Mesendoderm (in vitro differentiated cells): ENCODE measurements around the gene GOLGA6A.
"Not testable (repeated sequence)": the region's sequence is repeated elsewhere in the genome, so short reads cannot be mapped to it uniquely, and the experiment has no call there.

ENCODE experiments used
- DNase-seq: peaks from one replicate; pipeline ENCODE4 v3.0.0; 2013
- H2AK5ac ChIP-seq: 2 replicates; pipeline ENCODE4 v1.6.1; 2013; ENCODE audit warnings: low read length, inconsistent platforms
- H2BK120ac ChIP-seq: 2 replicates; pipeline ENCODE4 v1.6.1; 2013; ENCODE audit warnings: low read depth, mild to moderate bottlenecking, low read length, moderate library complexity, mixed read lengths
- H2BK15ac ChIP-seq: replicated peaks from 2 replicates; pipeline ENCODE4 v1.6.1; 2013; ENCODE audit warnings: low read depth, mild to moderate bottlenecking, moderate library complexity
- H2BK5ac ChIP-seq: 2 replicates; pipeline ENCODE4 v1.6.1; 2013; ENCODE audit warnings: low read length, inconsistent platforms
- H3K18ac ChIP-seq: 2 replicates; pipeline ENCODE4 v1.6.1; 2013; ENCODE audit warnings: mild to moderate bottlenecking, low read length, mixed read lengths
- H3K23ac ChIP-seq: one replicate; pipeline ENCODE4 v1.6.1; 2013; ENCODE audit warnings: low read length
- H3K27ac ChIP-seq: 2 replicates; pipeline ENCODE4 v1.5.1; 2013; ENCODE audit warnings: low read depth, mild to moderate bottlenecking, inconsistent platforms, low read length, moderate library complexity
- H3K27me3 ChIP-seq: 2 replicates; pipeline ENCODE4 v1.6.1; 2013; ENCODE audit warnings: low read length, control low read depth, mild to moderate bottlenecking, inconsistent platforms; ENCODE audit not compliant: insufficient read depth, poor library complexity
- H3K36me3 ChIP-seq: 2 replicates; pipeline ENCODE4 v1.6.1; 2013; ENCODE audit warnings: low read length, inconsistent platforms; ENCODE audit not compliant: control insufficient read depth, insufficient read depth
- H3K4ac ChIP-seq: one replicate; pipeline ENCODE4 v1.6.1; 2013; ENCODE audit warnings: low read depth, mild to moderate bottlenecking, low read length, moderate library complexity
- H3K4me1 ChIP-seq: 2 replicates; pipeline ENCODE4 v1.6.1; 2013; ENCODE audit warnings: low read depth, low read length, inconsistent platforms; ENCODE audit not compliant: control insufficient read depth
- H3K4me2 ChIP-seq: 2 replicates; pipeline ENCODE4 v1.6.1; 2013; ENCODE audit warnings: low read length
- H3K4me3 ChIP-seq: 2 replicates; pipeline ENCODE4 v1.5.1; 2013; ENCODE audit warnings: mild to moderate bottlenecking, low read length
- H3K56ac ChIP-seq: one replicate; pipeline ENCODE4 v1.6.1; 2013; ENCODE audit warnings: low read length
- H3K79me1 ChIP-seq: 2 replicates; pipeline ENCODE4 v1.6.1; 2013; ENCODE audit warnings: low read length, inconsistent platforms
- H3K79me2 ChIP-seq: 2 replicates; pipeline ENCODE4 v1.6.1; 2013; ENCODE audit warnings: mild to moderate bottlenecking, low read length; ENCODE audit not compliant: control insufficient read depth, insufficient read depth
- H3K9ac ChIP-seq: 2 replicates; pipeline ENCODE4 v1.6.1; 2013; ENCODE audit warnings: low read length, inconsistent platforms
- H4K5ac ChIP-seq: one replicate; pipeline ENCODE4 v1.6.1; 2013; ENCODE audit warnings: low read length
- H4K8ac ChIP-seq: one replicate; pipeline ENCODE4 v1.6.1; 2013; ENCODE audit warnings: low read depth, mild to moderate bottlenecking, control low read depth, low read length, moderate library complexity
- WGBS: extraction: QIAGEN DNeasy Blood & Tissue Kit; methylation state at CpG from one replicate; pipeline ENCODE4 v1.1.7; 2013; ENCODE audit warnings: low lambda C conversion rate, missing lambda C conversion rate; ENCODE audit not compliant: insufficient coverage; ENCODE audit errors: extremely low coverage; 5-methylcytosine and 5-hydroxymethylcytosine counted together

GOLGA6A gene

DNA sequence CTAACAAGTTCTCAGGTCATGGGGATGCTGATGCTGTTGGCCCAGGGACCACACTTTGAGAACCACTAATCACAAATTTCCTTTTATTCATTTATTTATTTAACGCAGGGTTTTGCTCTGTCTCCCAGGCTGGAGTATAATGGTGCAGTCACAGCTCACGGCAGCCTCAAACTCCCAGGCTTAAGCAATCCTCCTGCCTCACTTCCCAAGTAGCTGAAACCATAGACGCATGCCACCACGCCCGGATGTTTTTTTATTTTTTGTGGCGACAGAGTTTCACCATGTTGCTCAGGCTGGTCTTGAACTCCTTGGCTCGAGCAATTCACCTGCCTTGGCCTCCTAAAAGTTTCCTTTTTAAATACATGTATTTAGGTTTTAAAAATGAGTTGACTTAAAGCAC, 27.4 kb upstream of the GOLGA6A start:
- Histone ChIP-seq H3K4me1 (no peaks in the 10 kb centered on the region), H3K4me3 (no peak overlapping the region), H4K5ac (no peak overlapping the region), H3K4ac (no peak overlapping the region), H4K8ac (no peak overlapping the region), H2AK5ac (no peak overlapping the region), H3K18ac (no peak overlapping the region), H3K79me2 (no peaks in the 10 kb centered on the region), H2BK120ac (no peak overlapping the region), H3K4me2 (no peak overlapping the region), H2BK5ac (no peak overlapping the region), H3K79me1 (no peaks in the 10 kb centered on the region), H3K56ac (no peak overlapping the region), H3K9ac (no peak overlapping the region), H3K27me3 (no peaks in the 10 kb centered on the region), H3K27ac (no peak overlapping the region), H3K23ac (no peak overlapping the region), H3K36me3 (no peaks in the 10 kb centered on the region), H2BK15ac (no peak overlapping the region)
- no peak for DNase-seq
- no CpG with 5 or more reads among the region's 7 CpGs for WGBS

DNA sequence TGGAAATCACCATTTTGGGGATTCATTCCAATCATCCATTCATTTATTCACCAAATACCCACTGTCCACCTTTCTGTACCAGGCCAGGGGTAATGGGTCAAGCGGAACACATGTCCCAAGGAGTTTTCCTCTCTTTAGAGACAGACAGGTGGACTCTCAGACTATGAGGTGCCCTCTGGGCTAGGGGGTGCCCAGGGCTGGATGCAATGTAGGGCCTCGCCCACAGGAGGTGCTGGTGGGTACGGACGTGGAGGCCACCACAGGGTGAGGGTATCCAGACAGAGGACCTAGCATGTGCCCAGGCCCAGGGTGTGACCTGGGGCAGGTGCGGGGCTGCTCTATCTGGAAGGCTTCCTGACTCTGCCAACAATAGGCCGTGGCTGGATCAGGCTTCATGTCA, 26.3 kb upstream of the GOLGA6A start:
- H2BK120ac ChIP-seq, H2BK5ac ChIP-seq, H3K4me1 ChIP-seq, DNase-seq, H3K27ac ChIP-seq, H3K56ac ChIP-seq, H2AK5ac ChIP-seq, H4K5ac ChIP-seq, H4K8ac ChIP-seq, H3K9ac ChIP-seq, H3K79me2 ChIP-seq, H3K36me3 ChIP-seq, H3K4me2 ChIP-seq, H3K27me3 ChIP-seq, H3K18ac ChIP-seq, H2BK15ac ChIP-seq, H3K79me1 ChIP-seq, H3K23ac ChIP-seq, H3K4me3 ChIP-seq, H3K4ac ChIP-seq: not testable (repeated sequence)
- WGBS = no CpG with 5 or more reads among the region's 6 CpGs

DNA sequence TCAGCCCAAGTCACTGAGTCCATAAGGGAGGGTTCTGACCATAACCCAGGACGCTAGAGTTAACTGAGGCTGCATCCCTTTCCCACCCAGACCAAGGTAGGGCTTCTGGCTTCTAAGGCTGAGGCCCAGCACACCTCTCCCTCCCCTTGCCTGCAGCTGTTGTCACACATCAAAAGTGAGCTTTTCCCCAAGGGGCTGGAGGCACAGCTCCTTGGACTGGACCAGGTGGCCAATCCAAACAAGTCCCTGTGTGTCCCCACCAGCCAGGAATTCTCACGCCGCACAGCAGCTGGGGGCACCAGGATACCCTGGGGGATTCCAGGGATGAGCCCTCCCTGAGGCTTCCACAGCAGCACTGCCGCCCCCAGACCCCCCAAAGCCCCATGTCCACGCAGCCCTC, 25.8 kb upstream of the GOLGA6A start:
- Histone ChIP-seq H3K23ac (no peak overlapping the region), H3K9ac (no peak overlapping the region), H3K4me1 (no peaks in the 10 kb centered on the region), H3K4me3 (no peak overlapping the region), H4K5ac (no peak overlapping the region), H3K79me1 (no peaks in the 10 kb centered on the region), H2AK5ac (no peak overlapping the region), H3K27me3 (no peaks in the 10 kb centered on the region), H3K4me2 (no peak overlapping the region), H4K8ac (no peak overlapping the region), H2BK5ac (no peak overlapping the region), H3K36me3 (no peaks in the 10 kb centered on the region), H3K79me2 (no peaks in the 10 kb centered on the region), H2BK120ac (no peak overlapping the region), H3K4ac (no peak overlapping the region), H3K56ac (no peak overlapping the region), H3K27ac (no peak overlapping the region), H2BK15ac (no peak overlapping the region), H3K18ac (no peak overlapping the region)
- no CpG with 5 or more reads among the region's 5 CpGs for WGBS
- no peak for DNase-seq

DNA sequence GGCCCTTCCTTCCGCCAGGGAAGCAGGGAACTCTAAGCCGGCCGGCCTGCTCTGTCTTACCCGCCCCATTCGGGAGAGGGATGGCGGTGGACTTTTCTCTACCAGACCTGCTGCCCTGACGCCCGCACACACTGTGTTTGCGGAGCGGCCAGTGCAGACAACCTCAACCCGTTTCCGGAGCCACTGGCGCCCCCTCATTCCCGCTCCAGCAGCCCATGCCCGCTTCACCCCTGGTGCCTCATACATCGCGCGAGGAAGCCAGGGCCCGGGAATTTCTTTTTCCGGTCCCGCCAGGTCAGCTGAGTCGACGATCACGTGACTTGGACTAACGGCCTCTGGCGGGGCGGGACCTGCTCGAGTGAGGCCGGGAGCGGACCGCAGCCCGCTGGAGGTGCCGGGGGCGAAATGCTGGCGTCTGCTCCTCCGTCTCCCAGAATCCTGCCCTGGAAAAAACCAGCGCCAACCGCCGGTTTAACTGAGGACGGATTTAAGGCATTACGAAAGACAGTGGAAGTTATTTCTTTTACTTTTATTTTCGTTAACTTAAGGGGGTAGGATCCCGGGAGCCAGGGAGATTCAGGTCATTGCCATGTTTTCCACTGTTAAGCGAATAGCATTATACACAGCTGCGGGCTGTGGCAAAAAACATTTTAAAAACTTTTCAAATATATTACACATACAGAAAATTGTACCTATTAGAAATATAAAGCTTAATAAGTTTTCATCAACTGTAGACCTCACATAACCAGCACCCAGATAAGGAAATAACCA, 17.8 kb upstream of the GOLGA6A start:
- Histone ChIP-seq H3K4ac (peak overlapping the region; percentile 87), H3K56ac (peak overlapping the region; percentile 79), H3K9ac (peak overlapping the region; percentile 53)
- H3K79me1 ChIP-seq, H3K79me2 ChIP-seq, H3K4me2 ChIP-seq, H3K36me3 ChIP-seq, H3K4me1 ChIP-seq, H2BK120ac ChIP-seq, H4K5ac ChIP-seq, H2BK15ac ChIP-seq, H2AK5ac ChIP-seq, H3K18ac ChIP-seq, H3K23ac ChIP-seq, H3K27me3 ChIP-seq, H3K4me3 ChIP-seq, H2BK5ac ChIP-seq, H4K8ac ChIP-seq, H3K27ac ChIP-seq: not testable (repeated sequence)
- peak; percentile 95 for DNase-seq
- WGBS = no CpG with 5 or more reads among the region's 45 CpGs

DNA sequence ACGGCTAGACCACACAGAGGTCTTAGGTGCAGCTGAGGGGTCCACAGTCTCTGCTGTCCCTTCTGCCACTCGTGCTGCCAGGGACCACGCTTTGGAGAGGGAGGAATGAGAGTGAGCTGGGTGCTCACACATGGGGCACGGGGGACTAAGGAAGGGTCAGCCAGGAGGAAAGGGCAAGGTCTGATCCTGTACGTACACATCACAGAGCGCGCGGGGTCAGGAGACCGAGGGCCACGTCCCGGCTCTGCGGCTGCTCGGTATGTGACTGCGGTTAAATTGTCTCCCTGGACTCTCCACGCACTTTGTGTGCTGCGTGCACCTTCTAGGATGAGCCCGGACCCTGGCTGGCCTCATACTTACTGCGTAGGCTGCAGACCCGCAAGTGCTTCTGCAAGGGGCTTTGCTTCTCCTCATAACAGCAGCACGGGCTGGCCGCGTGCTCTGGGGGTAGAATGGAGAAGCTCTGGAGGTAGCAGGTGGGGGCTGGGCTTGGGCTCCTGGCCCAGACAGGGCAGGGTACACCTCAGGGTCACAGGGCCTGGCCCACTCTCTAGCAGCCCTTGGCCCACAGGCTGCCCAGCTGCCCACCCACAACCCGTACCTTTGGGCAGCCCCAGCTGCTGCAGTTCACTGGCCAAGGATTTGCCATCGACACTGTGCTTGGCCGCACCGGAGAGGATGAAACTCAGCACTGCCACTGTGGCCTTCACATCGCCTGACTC, 14.6 kb upstream of the GOLGA6A start:
- not testable (repeated sequence) for H3K27me3 ChIP-seq, H3K56ac ChIP-seq, H4K5ac ChIP-seq, H3K4me3 ChIP-seq, H2BK120ac ChIP-seq, H3K18ac ChIP-seq, H4K8ac ChIP-seq, H3K27ac ChIP-seq, H3K4ac ChIP-seq, H2BK5ac ChIP-seq, H3K4me1 ChIP-seq, H2AK5ac ChIP-seq, H3K9ac ChIP-seq, H3K23ac ChIP-seq, H3K4me2 ChIP-seq, H3K79me1 ChIP-seq, H3K36me3 ChIP-seq, DNase-seq, H3K79me2 ChIP-seq, H2BK15ac ChIP-seq
- WGBS = no CpG with 5 or more reads among the region's 27 CpGs
